GM12892 (cell line): ENCODE data around the gene ADCK2.

Experiments used
- POLR2A ChIP-seq: IDR thresholded peaks from 2 replicates; pipeline ENCODE4 v1.6.1; 2011; ENCODE audit warnings: low read depth, low read length, control low read depth
- POLR2AphosphoS5 ChIP-seq: IDR thresholded peaks from 2 replicates; pipeline ENCODE4 v1.6.1; 2011; ENCODE audit warnings: low read depth, low read length, control low read depth

GRCh38 chr7:140723006-140723405, 50.3 kb downstream of the ADCK2 start:
- TF ChIP-seq POLR2A (no peak), POLR2AphosphoS5 (no peak)
